Mucosa of stomach (tissue), 1 donor: ENCODE data around the gene SLC1A7.

ENCODE experiments used
- H3K27me3 ChIP-seq: one replicate; pipeline ENCODE4 v1.7.0; 2013; ENCODE audit warnings: mild to moderate bottlenecking, low read length; ENCODE audit not compliant: control insufficient read depth, insufficient read depth
- H3K36me3 ChIP-seq: one replicate; pipeline ENCODE4 v1.7.0; 2013; ENCODE audit warnings: low read length; ENCODE audit not compliant: control insufficient read depth, insufficient read depth
- H3K4me1 ChIP-seq: one replicate; pipeline ENCODE4 v1.7.0; 2013; ENCODE audit warnings: mild to moderate bottlenecking, low read length; ENCODE audit not compliant: control insufficient read depth, insufficient read depth
- H3K4me3 ChIP-seq: one replicate; pipeline ENCODE4 v1.7.0; 2013; ENCODE audit warnings: low read length
- H3K9ac ChIP-seq: one replicate; pipeline ENCODE4 v1.7.0; 2013; ENCODE audit warnings: mild to moderate bottlenecking, low read length, moderate library complexity
- H3K9me3 ChIP-seq: one replicate; pipeline ENCODE4 v1.7.0; 2013; ENCODE audit warnings: mild to moderate bottlenecking, low read length, moderate library complexity; ENCODE audit not compliant: control insufficient read depth
- donor health status: Pancreatic carcinoma.

The SLC1A7 gene

DNA sequence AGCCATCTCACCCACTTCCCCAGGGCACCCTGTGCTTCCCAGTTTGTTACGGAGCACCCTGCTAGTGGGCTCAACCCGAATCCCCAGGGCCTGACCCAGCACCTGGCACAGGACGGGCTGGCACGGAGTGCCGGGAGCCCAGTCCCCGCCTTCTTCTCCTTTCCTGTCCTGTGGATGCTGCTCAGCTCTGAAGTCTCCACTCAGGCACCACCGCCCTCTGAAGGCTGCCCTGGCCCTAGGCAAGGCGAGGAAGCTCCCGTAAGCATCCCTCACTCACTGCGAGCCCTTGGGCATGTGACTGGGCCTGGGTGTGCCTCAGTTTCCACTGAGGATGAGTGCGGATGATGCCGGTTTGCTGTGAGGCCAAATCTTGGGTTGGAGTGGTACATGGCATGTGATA is 21.8 kb downstream of the SLC1A7 start:
- peaks cover 34% of the 10 kb centered on the region for H3K4me1 ChIP-seq
- H3K36me3 ChIP-seq, result no peaks in the 10 kb centered on the region
- no peak overlapping the region for H3K4me3 ChIP-seq
- no peaks in the 10 kb centered on the region for H3K9me3 ChIP-seq
- no peak overlapping the region for H3K9ac ChIP-seq
- peaks cover 31% of the 10 kb centered on the region for H3K27me3 ChIP-seq

DNA sequence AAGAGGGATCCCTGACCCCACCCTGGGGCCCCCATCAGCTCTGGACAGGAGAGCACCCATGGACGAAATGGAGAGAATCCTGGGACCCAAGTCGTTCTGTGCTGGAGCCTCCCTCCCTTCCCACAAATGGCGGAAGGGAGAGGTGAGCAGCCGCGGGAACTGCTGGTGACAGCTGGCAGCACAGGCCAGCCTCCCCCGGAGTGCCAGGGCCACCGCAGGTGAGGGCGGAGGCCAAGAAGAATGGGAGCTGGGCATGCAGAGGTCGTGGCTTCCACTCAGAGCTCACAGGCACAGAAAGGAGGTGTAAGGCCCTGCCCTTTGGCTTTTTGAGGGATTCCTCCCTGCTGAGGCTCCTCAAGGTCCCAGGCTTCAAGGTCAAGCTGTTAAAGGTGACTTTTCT is 24.6 kb downstream of the SLC1A7 start:
- no peaks in the 10 kb centered on the region for H3K9me3 ChIP-seq
- no peaks in the 10 kb centered on the region for H3K36me3 ChIP-seq
- no peak overlapping the region for H3K9ac ChIP-seq
- H3K4me1 ChIP-seq, result peaks cover 41% of the 10 kb centered on the region
- no peak overlapping the region for H3K4me3 ChIP-seq
- peaks cover 28% of the 10 kb centered on the region for H3K27me3 ChIP-seq

DNA sequence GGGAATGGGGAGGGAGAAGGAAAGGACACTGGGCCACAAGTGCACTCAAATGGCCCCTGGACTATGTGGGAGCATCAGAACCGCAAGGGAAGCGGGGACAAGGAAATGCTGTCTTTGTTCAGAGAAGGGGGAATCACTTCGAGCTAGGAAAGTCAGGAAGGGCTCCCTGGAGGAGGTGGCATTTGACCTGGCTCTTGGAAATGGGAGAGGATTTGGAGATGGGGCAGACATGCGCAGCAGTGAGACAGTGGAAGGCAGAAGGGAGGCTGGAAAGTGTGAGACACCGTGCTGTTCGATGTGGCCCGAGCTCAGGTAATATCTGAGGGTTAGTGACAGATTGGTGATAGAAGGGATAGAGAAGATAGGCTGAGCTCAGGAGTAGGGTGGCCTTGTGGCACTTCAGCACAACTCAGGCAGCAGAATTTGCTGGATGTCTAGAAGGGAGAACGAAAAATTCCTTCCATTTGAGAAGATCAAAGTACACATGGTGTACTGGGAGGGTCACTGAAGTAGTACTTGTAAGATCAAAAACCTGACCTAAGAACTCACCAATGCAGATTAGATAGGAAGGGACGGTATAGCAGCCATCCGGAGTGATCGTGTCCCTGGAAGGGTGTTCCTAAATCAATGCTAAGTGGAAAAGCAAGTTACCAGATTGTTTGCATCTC is 25.4 kb downstream of the SLC1A7 start:
- Histone ChIP-seq H3K9ac (no peak overlapping the region), H3K9me3 (no peaks in the 10 kb centered on the region), H3K4me3 (no peak overlapping the region), H3K4me1 (peaks cover 46% of the 10 kb centered on the region), H3K27me3 (peaks cover 23% of the 10 kb centered on the region), H3K36me3 (no peaks in the 10 kb centered on the region)

GRCh38 chr1:53116307-53116810 is 26.1 kb downstream of the SLC1A7 start:
- H3K4me1 ChIP-seq, result peaks cover 46% of the 10 kb centered on the region
- H3K9ac ChIP-seq, result no peak overlapping the region
- no peaks in the 10 kb centered on the region for H3K36me3 ChIP-seq
- H3K27me3 ChIP-seq, result peaks cover 22% of the 10 kb centered on the region
- no peak overlapping the region for H3K4me3 ChIP-seq
- no peaks in the 10 kb centered on the region for H3K9me3 ChIP-seq

DNA sequence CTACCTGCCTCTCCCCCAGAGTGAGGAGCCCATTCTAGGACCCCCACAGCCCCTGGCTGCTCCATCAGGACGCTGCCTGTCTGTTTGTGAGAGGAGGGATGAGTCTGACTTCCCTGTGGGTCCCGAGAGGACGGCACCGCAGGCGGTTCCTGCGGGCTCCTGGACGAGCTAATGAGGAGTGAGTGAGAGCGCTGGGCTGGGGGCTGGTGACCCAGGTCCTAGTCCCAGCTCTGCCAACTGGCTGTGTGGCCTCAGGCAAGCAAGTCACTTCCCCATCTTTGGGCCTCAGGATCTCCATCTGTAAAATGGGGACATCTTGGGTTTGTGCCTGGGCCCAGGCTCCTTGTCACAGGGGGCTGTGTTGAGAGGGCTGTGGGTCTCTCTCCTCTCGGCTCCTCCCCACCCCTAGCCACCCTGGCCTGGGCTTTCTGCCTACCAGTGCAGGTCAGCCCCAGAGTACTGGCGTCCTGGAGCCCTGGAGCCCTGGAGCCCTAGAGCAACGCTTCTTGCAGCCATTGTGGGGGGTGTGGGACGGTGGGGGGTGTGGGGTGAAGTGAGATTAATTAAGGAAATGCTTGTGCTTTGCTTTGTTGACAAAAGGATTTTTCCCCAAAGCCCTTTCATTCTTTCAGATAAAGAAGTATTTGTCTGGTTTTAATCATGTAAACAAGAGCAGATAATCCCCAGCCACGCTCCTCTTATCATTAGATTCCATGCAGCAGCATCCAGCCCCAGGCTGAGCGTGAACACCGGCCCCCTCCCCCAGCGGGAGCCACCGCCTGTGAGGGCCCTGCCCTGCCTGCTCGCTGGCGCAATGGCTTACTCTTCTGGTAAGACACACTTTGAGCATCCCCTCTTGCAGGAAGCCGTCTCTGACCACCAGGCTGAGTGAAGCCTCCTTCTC is 26.8 kb downstream of the SLC1A7 start:
- no peak overlapping the region for H3K4me3 ChIP-seq
- no peaks in the 10 kb centered on the region for H3K36me3 ChIP-seq
- peak overlapping the region; percentile 1 for H3K9ac ChIP-seq
- peaks cover 51% of the 10 kb centered on the region for H3K4me1 ChIP-seq
- H3K27me3 ChIP-seq, result peaks cover 15% of the 10 kb centered on the region
- H3K9me3 ChIP-seq, result no peaks in the 10 kb centered on the region

DNA sequence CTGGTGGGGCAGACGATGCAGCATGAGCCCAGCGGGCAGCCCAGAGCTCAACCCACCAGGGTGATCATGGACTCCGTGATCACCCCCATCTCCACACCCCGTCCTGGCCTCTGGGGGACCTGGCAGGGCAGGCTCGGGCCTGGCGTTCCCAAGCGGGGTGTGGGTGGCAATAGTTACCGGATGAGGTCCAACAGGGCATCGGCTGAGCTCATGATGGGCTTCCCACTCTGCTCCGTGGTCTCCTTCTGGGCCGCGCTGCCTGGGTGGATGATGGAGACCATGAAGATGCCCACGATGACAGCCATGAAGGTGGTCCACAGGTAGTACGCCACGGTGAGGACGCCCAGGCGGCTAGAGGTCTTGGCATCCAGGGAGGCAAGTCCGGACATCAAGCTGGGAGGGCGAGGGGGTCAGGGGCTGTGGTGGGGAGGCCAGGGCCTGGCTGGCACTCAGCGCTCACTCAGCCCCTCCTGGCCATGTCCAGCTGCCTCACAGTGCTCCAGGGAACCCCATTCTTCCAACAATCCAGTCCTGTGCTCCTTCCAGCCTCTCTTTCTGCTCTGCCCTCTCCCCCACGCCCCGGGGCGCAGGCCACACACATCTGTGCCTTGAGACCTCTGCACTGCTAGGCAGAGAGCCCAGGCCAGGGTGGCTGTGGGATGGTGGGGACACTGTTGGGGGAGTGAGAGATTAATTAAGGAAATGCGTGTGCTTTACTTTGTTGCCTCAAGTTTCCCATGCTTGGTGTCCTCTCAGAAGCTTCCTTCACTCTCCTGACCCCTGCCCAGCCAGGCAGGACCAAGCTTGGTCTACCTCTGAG is 27.6 kb downstream of the SLC1A7 start:
- Histone ChIP-seq H3K9me3 (no peaks in the 10 kb centered on the region), H3K36me3 (no peaks in the 10 kb centered on the region), H3K4me3 (no peak overlapping the region), H3K27me3 (peaks cover 12% of the 10 kb centered on the region), H3K4me1 (peaks cover 59% of the 10 kb centered on the region), H3K9ac (peak overlapping the region; percentile 1)

- Histone ChIP-seq H3K36me3 (no peaks in the 10 kb centered on the region), H3K4me3 (no peak overlapping the region), H3K27me3 (peaks cover 10% of the 10 kb centered on the region), H3K4me1 (peaks cover 66% of the 10 kb centered on the region), H3K9me3 (no peaks in the 10 kb centered on the region), H3K9ac (no peak overlapping the region)
These were observed 28.3 kb downstream of the SLC1A7 start for GRCh38 chr1:53114090-53114489.

GRCh38 chr1:53112861-53113260 is 29.6 kb downstream of the SLC1A7 start:
- H3K4me3 ChIP-seq, result no peak overlapping the region
- H3K9ac ChIP-seq, result no peak overlapping the region
- no peaks in the 10 kb centered on the region for H3K9me3 ChIP-seq
- peaks cover 76% of the 10 kb centered on the region for H3K4me1 ChIP-seq
- peaks cover 7% of the 10 kb centered on the region for H3K27me3 ChIP-seq
- H3K36me3 ChIP-seq, result no peaks in the 10 kb centered on the region

- no peak overlapping the region for H3K9ac ChIP-seq
- H3K4me3 ChIP-seq, result no peak overlapping the region
- peaks cover 76% of the 10 kb centered on the region for H3K4me1 ChIP-seq
These were observed 30.1 kb downstream of the SLC1A7 start for GRCh38 chr1:53112271-53112774.

GRCh38 chr1:53111693-53112092 is 30.7 kb downstream of the SLC1A7 start:
- Histone ChIP-seq H3K4me1 (peaks cover 72% of the 10 kb centered on the region), H3K9me3 (no peaks in the 10 kb centered on the region), H3K36me3 (no peaks in the 10 kb centered on the region), H3K9ac (no peak overlapping the region), H3K27me3 (no peaks in the 10 kb centered on the region), H3K4me3 (no peak overlapping the region)

More at GRCh38 chr1:53112271-53112774, 30.1 kb downstream of the SLC1A7 start:
- H3K36me3 ChIP-seq, result no peaks in the 10 kb centered on the region
- H3K9me3 ChIP-seq, result no peaks in the 10 kb centered on the region
- peaks cover 2% of the 10 kb centered on the region for H3K27me3 ChIP-seq

- no peak overlapping the region for H3K4me3 ChIP-seq
- H3K9me3 ChIP-seq, result no peaks in the 10 kb centered on the region
- H3K27me3 ChIP-seq, result no peaks in the 10 kb centered on the region
- H3K4me1 ChIP-seq, result peaks cover 66% of the 10 kb centered on the region
- H3K36me3 ChIP-seq, result no peaks in the 10 kb centered on the region
- H3K9ac ChIP-seq, result no peak overlapping the region
These were observed 31.3 kb downstream of the SLC1A7 start for GRCh38 chr1:53111073-53111556.
